HG02885 (cell line): ENCODE results near the gene NID2.

Source experiments
- ATAC-seq: cut with Tn5 transposase; IDR thresholded peaks from one replicate; pipeline ENCODE4 v1.9.1; 2021; ENCODE audit warnings: mild to moderate bottlenecking; ENCODE audit not compliant: unreplicated experiment, poor library complexity

The NID2 gene

GRCh38 chr14:52080158-52080800, 11.4 kb upstream of the NID2 start:
- ATAC-seq: no peak

- no peak for ATAC-seq
Measured at GRCh38 chr14:52079239-52079959, 10.5 kb upstream of the NID2 start.

- ATAC-seq: no peak
Measured at GRCh38 chr14:52078721-52079120, 9.9 kb upstream of the NID2 start.

DNA sequence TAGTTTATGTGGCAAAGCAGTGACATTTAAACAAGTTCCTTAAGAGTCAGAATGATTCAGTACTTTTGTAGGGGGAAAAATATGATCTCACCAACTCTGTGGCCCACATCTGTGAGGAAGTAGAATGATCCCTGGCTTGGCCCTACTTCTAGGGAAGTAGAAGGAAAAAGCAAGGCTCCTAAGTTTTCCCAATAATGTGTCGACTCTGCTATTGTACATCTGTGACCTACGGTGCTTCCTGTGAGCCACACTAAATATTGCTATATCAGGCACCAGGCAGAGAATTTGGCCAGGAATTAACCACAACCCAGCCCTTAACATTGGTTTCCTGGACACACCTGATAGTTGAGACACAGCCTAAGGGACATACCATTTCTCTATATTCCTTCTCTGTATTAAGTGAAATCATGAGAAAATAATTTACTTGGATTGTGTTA, 9.3 kb upstream of the NID2 start:
- ATAC-seq: no peak

DNA sequence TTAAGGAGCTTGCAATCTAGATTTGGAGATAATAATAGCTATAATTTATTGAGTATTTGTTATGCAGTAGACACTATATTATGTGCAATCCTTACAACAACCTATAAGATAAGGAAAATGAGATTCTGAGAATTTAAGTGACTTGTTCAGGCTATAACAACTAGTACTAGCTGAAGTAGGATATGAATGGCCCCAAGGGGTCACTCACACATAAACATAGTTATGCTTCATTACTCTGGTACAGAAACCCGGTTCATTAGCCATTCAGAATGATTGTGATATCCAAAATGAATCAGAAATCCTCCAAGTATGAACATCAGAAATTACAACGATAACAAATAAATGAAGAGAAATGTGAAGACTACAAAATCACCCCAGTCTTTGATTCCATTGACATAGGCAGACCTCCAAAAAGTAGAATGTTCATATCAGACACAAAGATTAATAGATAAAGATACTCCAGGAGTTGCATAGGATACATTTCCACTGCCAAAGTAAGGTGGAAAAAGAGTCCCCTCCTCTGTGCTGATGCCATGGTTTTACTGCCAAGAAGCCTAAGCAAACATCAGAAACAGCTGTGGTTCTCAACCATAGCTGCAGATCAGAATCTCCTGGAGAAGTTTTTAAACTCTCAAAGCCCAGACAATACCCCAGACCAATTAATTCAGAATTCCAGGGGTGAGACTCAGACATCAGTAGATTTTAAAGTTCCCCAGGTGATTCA, 8.6 kb upstream of the NID2 start:
- ATAC-seq: no peak

- no peak for ATAC-seq
Measured at GRCh38 chr14:52076334-52076733, 7.5 kb upstream of the NID2 start.

DNA sequence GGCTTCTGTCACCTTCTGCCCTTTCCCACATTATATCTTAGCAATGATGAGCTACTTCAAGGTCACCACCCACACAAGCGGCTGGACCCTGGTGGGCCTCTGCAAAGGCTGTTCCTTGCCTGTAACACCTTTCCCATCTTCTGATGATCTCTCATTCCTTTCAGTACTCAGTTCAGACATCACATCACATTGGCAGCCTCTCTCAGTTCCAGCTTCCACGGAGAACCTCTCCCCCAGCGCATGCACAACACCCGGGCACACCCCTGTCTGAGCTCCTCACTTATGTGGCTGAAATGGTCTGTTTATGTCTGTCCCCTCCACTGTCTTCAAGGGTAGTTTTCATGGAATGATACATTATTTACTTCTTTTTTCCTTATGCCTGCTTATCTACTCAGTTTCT, 6.5 kb upstream of the NID2 start:
- ATAC-seq: no peak

DNA sequence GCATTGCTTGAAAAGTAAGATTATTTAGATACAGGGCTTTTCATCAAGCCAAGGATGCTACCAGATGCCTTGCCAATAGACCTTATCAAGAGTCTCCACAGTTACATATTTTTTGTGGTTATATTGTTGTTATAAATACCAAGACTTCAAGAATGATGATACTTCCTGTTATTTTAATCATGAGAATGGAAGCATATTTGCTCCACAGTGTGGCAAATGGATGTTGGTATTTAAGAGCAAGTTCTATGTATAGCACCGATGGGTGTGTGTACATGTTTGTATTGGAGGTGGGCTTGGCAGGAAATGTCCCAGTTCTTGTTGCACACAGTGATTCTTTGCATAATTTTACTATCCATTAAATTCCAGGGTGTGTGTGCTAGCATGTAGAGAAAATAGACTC, 4.4 kb upstream of the NID2 start:
- no peak for ATAC-seq

DNA sequence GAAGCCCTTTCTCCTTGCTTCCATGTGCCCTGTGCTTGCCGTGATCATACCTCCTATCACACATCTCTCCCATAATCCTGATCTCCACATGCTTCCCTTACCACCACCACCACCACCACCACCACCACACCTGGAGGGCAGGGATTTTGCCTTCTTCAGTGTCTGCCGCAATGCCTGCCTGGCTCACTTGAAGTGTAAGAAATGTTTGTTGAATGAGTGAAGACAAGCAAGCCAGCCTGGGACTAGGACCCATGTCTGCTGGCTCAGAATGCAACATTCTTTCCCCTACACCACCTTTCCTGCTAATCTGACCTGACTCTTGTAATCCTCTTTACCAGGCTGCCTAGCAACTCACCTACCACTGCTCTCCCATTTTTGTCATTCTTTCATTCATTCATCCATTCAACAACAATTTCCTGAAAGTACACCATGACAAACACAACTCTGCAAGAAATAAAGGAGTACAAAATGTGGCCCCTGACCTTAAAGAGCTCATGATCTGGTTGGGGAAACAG, 3.5 kb upstream of the NID2 start:
- ATAC-seq: no peak

GRCh38 chr14:52071675-52072074, 2.8 kb upstream of the NID2 start:
- ATAC-seq: no peak

DNA sequence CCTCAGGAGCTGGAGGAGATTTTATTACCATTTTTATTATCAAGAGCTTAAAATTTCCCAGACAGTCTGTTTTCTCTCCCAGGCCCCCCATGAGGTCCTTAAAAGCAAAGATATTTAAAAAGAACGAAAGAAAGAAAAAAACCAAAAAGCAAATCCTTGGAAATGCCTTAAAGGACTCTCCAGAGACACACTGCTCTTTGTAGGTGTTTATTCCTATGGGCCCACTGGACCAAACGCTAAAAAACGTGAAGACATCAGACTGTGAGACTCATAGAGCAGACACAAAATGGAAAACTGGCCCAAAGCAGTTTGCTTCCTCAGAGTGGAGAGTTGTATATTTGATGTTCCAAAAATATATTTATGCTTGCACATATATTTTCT, 1.2 kb upstream of the NID2 start:
- no peak for ATAC-seq

- no peak for ATAC-seq
Measured at GRCh38 chr14:52069307-52070050, 620 bp upstream of the NID2 start.

GRCh38 chr14:52067873-52068614, 815 bp downstream of the NID2 start:
- no peak for ATAC-seq

DNA sequence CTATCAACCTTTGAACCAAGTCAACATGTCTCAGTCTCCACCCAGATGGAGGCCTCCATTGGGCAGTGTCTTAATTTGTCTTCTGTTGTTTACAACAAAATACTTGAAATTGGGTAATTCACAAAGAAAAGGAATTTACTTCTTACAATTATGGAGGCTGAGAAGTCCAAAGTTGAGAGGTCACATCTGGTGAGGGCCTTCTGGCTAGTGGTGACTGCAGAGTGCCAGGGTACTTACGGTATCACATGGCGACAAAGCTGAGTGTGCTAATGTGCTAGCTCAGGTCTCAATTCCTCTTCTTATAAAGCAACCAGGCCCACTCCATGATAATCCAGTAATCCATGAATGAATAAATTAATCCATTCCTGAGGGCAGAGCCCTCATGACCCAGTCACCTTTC, 4.7 kb downstream of the NID2 start:
- no peak for ATAC-seq

- no peak for ATAC-seq
Measured at GRCh38 chr14:52063052-52063462, 5.8 kb downstream of the NID2 start.

DNA sequence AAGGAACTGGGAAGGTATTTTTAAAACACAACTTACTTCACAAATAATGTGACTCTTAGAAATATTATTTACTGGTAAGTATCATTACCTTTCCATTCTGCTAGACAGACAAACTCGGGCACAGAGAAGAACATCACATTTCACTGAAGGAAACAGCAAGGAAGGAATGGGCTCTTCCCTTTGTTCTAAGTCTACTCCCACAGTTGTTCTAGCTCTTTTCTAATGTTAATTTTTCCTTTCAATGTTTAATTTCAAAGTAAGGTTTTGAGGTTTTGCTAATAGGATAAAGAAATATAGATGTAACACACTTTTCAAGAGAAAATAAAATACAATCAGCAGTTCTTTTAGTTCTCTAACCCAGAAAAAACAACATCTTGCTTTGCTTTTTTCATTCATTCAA, 7.0 kb downstream of the NID2 start:
- ATAC-seq: no peak

DNA sequence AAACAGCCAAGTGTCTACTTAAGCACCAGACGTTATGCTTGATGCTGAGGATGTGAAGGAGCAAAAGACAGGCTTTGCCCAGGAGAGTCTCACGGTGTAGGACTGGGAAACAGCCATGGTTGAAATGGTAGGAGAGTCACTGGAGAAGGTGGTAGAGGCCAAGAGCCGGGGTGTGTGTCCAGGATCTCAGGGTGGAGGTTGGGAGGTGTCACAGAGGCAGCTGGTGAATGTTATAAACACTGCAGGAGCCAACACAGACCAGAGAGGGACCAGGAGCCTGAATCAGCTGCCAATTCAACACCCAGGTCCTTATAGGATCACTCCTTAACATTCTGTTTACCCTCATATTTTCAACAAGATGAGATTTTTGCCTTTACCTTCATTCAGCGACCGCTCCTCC, 7.5 kb downstream of the NID2 start:
- ATAC-seq: no peak

- ATAC-seq: no peak
Measured at GRCh38 chr14:52060080-52060479, 8.8 kb downstream of the NID2 start.

DNA sequence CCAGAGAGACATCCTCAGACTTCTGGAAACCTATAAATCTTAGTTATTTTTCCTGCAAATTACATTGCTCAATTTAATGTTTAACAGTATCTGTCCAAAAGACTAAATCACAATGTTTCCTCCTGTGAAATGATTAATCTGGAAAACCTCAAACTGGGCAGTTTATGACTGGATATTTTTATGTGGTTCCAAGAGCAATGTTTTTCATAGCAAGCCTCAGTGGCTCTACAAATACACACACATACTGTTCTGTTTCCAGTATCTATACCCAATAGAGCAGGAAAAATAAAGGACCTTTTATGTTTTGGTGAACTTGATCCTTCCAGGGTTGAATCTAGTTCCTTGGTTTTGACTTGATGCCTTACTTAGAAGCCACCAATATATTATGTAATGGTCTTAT, 9.2 kb downstream of the NID2 start:
- ATAC-seq: no peak

DNA sequence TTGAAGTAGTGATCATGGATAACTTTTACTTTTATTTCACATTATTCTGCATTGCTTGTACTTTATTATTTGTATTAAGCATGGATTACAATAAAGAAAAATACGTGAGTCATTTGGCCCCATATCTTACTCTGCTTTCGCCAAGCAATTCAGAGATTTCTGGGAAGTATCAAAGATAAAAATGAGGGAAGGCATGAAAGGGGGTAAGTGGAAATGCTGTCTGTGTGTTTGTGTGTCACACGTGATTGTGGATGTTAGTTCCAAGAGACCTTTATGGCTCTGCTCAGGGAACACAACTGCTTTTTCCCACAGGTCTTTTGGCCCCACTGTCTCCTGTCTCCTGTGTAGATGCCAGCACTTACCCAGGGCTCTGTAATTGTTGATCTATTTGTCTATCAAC, 10.5 kb downstream of the NID2 start:
- no peak for ATAC-seq
